ENCODE measurements around the gene ACBD5.

- no peak for TF ChIP-seq POLR2A (IDR thresholded peaks at IDR 0.05)
- TF ChIP-seq CTCF (IDR thresholded peaks at IDR 0.05), result no peak
These were observed 48.3 kb downstream of the ACBD5 start for GRCh38 chr10:27192284-27192683.
